OCI-LY3 (cell line): ENCODE data around the gene RPRD2.

Source experiments
- EZH2phosphoT487 ChIP-seq: fragments of 200-600 bp; shearing (Covaris generic); IDR thresholded peaks from 2 replicates; pipeline ENCODE4 v1.6.1; 2018; ENCODE audit warnings: antibody characterized with exemption, mixed run types, low read depth
- TF ChIP-seq, protein P1 (sequence below): fragments of 200-600, 300-600 bp; sonication (generic); IDR thresholded peaks from 2 replicates; pipeline ENCODE4 v1.5.1; 2014; ENCODE audit warnings: antibody characterized with exemption, low read length, low read depth

DNA sequence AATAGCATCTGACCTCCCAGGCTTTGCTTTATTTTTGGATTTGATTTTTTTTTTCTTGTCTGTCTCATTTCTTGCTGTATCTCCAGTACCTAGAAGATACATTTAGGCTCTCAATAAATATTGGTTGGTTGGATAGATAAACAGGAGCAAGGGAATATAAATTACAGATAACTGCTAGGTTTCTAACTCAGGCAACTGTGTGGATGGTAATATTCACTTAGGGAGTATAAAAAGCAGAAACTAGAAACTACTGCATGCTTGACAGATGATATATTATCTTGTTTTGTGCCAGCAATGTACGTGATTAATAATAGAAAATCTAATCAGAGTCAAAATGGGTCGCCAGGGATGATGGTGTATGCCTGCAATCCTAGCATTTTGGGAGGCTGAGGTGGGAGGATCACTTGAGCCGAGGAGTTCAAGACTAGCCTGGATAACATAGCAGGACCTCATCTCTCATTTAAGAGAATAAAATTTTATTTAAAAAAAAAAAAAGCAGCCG lies 92.2 kb downstream of the RPRD2 start:
- TF ChIP-seq, protein P1, sequence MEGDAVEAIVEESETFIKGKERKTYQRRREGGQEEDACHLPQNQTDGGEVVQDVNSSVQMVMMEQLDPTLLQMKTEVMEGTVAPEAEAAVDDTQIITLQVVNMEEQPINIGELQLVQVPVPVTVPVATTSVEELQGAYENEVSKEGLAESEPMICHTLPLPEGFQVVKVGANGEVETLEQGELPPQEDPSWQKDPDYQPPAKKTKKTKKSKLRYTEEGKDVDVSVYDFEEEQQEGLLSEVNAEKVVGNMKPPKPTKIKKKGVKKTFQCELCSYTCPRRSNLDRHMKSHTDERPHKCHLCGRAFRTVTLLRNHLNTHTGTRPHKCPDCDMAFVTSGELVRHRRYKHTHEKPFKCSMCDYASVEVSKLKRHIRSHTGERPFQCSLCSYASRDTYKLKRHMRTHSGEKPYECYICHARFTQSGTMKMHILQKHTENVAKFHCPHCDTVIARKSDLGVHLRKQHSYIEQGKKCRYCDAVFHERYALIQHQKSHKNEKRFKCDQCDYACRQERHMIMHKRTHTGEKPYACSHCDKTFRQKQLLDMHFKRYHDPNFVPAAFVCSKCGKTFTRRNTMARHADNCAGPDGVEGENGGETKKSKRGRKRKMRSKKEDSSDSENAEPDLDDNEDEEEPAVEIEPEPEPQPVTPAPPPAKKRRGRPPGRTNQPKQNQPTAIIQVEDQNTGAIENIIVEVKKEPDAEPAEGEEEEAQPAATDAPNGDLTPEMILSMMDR = no peak
- no peak for TF ChIP-seq EZH2phosphoT487
